Effector memory CD8-positive, alpha-beta T cell (primary cell): Measurements from ENCODE around the gene SNRPF.

ENCODE experiments used
- ATAC-seq: fragments of 150-1000 bp; cut with Tn5 transposase; replicated peaks from 2 replicates; pipeline ENCODE4 v1.10.0; 2021; ENCODE audit warnings: mild to moderate bottlenecking, moderate library complexity
- DNase-seq, 3 experiments: peaks; one replicate each; pipeline ENCODE4 v3.0.0; 2021
- H3K27ac Mint-ChIP-seq, 2 donors: one replicate each; pipeline ENCODE4 v1.8.0; 2022; ENCODE audit warnings: mild to moderate bottlenecking in 2 of 2, mixed read lengths in 2 of 2, moderate library complexity in 2 of 2
- H3K27me3 Mint-ChIP-seq, 2 donors: one replicate each; pipeline ENCODE4 v1.8.0; 2022; ENCODE audit warnings: mixed read lengths in 2 of 2
- H3K36me3 Mint-ChIP-seq: one replicate; pipeline ENCODE4 v1.8.0; 2022; ENCODE audit warnings: mild to moderate bottlenecking, moderate library complexity, mixed read lengths; ENCODE audit not compliant: insufficient read depth
- H3K4me1 Mint-ChIP-seq, 2 donors: one replicate each; pipeline ENCODE4 v1.8.0; 2022; ENCODE audit warnings: low read depth in 2 of 2, mixed read lengths in 2 of 2
- H3K4me3 Mint-ChIP-seq, 2 donors: one replicate each; pipeline ENCODE4 v1.8.0; 2022; ENCODE audit warnings: mild to moderate bottlenecking in 2 of 2, mixed read lengths in 2 of 2, moderate library complexity in 2 of 2
- H3K9me3 Mint-ChIP-seq, 2 donors: one replicate each; pipeline ENCODE4 v1.8.0; 2022; ENCODE audit warnings: mixed read lengths in 2 of 2

SNRPF gene

GRCh38 chr12:95877622-95878021 lies 18.9 kb downstream of the SNRPF start:
- DNase-seq (no peak), ATAC-seq (no peak)
- no peaks in the 10 kb centered on the region for H3K27me3 Mint-ChIP-seq
- no peaks in the 10 kb centered on the region for H3K4me1 Mint-ChIP-seq
- H3K27ac Mint-ChIP-seq = no peak overlapping the region
- H3K9me3 Mint-ChIP-seq = no peaks in the 10 kb centered on the region
- no peak overlapping the region for H3K4me3 Mint-ChIP-seq
- H3K36me3 Mint-ChIP-seq = no peaks in the 10 kb centered on the region

GRCh38 chr12:95880895-95881294 lies 22.1 kb downstream of the SNRPF start:
- Mint-ChIP-seq H3K4me3 (no peak overlapping the region), H3K27me3 (no peaks in the 10 kb centered on the region), H3K4me1 (no peaks in the 10 kb centered on the region), H3K36me3 (no peaks in the 10 kb centered on the region), H3K27ac (no peak overlapping the region), H3K9me3 (no peaks in the 10 kb centered on the region)
- no peak for DNase-seq
- ATAC-seq = no peak

GRCh38 chr12:95881331-95881955 lies 22.7 kb downstream of the SNRPF start:
- DNase-seq (no peak), ATAC-seq (no peak)
- Mint-ChIP-seq H3K27me3 (peaks cover 0 to 5% of the 10 kb centered on the region in 2 donors), H3K9me3 (no peaks in the 10 kb centered on the region), H3K4me3 (no peak overlapping the region), H3K36me3 (no peaks in the 10 kb centered on the region), H3K27ac (no peak overlapping the region), H3K4me1 (no peaks in the 10 kb centered on the region)

GRCh38 chr12:95882080-95882479 lies 23.3 kb downstream of the SNRPF start:
- Mint-ChIP-seq H3K36me3 (no peaks in the 10 kb centered on the region), H3K27ac (no peak overlapping the region), H3K4me1 (no peaks in the 10 kb centered on the region), H3K4me3 (no peak overlapping the region), H3K9me3 (no peaks in the 10 kb centered on the region), H3K27me3 (peaks cover 0 to 5% of the 10 kb centered on the region in 2 donors)
- DNase-seq (no peak), ATAC-seq (no peak)

GRCh38 chr12:95882873-95883272 lies 24.1 kb downstream of the SNRPF start:
- ATAC-seq (no peak), DNase-seq (no peak)
- no peak overlapping the region for H3K27ac Mint-ChIP-seq
- H3K4me3 Mint-ChIP-seq = no peak overlapping the region
- H3K36me3 Mint-ChIP-seq = no peaks in the 10 kb centered on the region
- no peaks in the 10 kb centered on the region for H3K4me1 Mint-ChIP-seq
- H3K27me3 Mint-ChIP-seq = peaks cover 0 to 5% of the 10 kb centered on the region in 2 donors
- no peaks in the 10 kb centered on the region for H3K9me3 Mint-ChIP-seq

- Mint-ChIP-seq H3K9me3 (no peaks in the 10 kb centered on the region), H3K27ac (no peak overlapping the region), H3K4me1 (no peaks in the 10 kb centered on the region), H3K27me3 (peaks cover 0 to 10% of the 10 kb centered on the region in 2 donors), H3K36me3 (no peaks in the 10 kb centered on the region), H3K4me3 (no peak overlapping the region)
- no peak for DNase-seq
- ATAC-seq = no peak
These were observed 26.2 kb downstream of the SNRPF start for GRCh38 chr12:95884998-95885397.

GRCh38 chr12:95887311-95887710 lies 28.6 kb downstream of the SNRPF start:
- no peak overlapping the region for H3K27ac Mint-ChIP-seq
- H3K9me3 Mint-ChIP-seq = no peaks in the 10 kb centered on the region
- H3K4me1 Mint-ChIP-seq = no peaks in the 10 kb centered on the region
- H3K27me3 Mint-ChIP-seq = peaks cover 7 to 10% of the 10 kb centered on the region in 2 donors
- H3K4me3 Mint-ChIP-seq = no peak overlapping the region
- DNase-seq = no peak
- H3K36me3 Mint-ChIP-seq = peaks cover 4% of the 10 kb centered on the region
- no peak for ATAC-seq

GRCh38 chr12:95890958-95891357 lies 32.2 kb downstream of the SNRPF start:
- Mint-ChIP-seq H3K27me3 (peaks cover 26 to 32% of the 10 kb centered on the region in 2 donors), H3K27ac (no peak overlapping the region), H3K9me3 (no peaks in the 10 kb centered on the region), H3K4me3 (no peak overlapping the region), H3K36me3 (peaks cover 7% of the 10 kb centered on the region), H3K4me1 (no peaks in the 10 kb centered on the region)
- ATAC-seq (no peak), DNase-seq (no peak)

GRCh38 chr12:95896846-95897245 lies 38.1 kb downstream of the SNRPF start:
- Mint-ChIP-seq H3K27ac (no peak overlapping the region), H3K27me3 (peaks cover 39 to 40% of the 10 kb centered on the region in 2 donors)

GRCh38 chr12:95898081-95898480 lies 39.3 kb downstream of the SNRPF start:
- Mint-ChIP-seq H3K27me3 (peaks cover 38 to 41% of the 10 kb centered on the region in 2 donors), H3K36me3 (peaks cover 3% of the 10 kb centered on the region), H3K4me1 (peaks cover 0 to 3% of the 10 kb centered on the region in 2 donors), H3K4me3 (no peak overlapping the region), H3K27ac (no peak overlapping the region), H3K9me3 (no peaks in the 10 kb centered on the region)
- DNase-seq = no peak
- ATAC-seq = no peak

More at GRCh38 chr12:95896846-95897245, 38.1 kb downstream of the SNRPF start:
- ATAC-seq = no peak
- no peaks in the 10 kb centered on the region for H3K9me3 Mint-ChIP-seq
- H3K4me1 Mint-ChIP-seq = peaks cover 0 to 3% of the 10 kb centered on the region in 2 donors
- H3K36me3 Mint-ChIP-seq = peaks cover 6% of the 10 kb centered on the region
- DNase-seq = no peak
- H3K4me3 Mint-ChIP-seq = no peak overlapping the region

GRCh38 chr12:95908573-95908972 lies 49.8 kb downstream of the SNRPF start:
- Mint-ChIP-seq H3K27ac (no peak overlapping the region), H3K4me1 (no peaks in the 10 kb centered on the region), H3K9me3 (no peaks in the 10 kb centered on the region), H3K27me3 (peaks cover 22 to 32% of the 10 kb centered on the region in 2 donors), H3K36me3 (no peaks in the 10 kb centered on the region), H3K4me3 (no peak overlapping the region)
- ATAC-seq (no peak), DNase-seq (no peak)

- no peaks in the 10 kb centered on the region for H3K36me3 Mint-ChIP-seq
- H3K4me1 Mint-ChIP-seq = no peaks in the 10 kb centered on the region
- no peak overlapping the region for H3K4me3 Mint-ChIP-seq
- H3K27ac Mint-ChIP-seq = no peak overlapping the region
- H3K27me3 Mint-ChIP-seq = peaks cover 14 to 25% of the 10 kb centered on the region in 2 donors
- H3K9me3 Mint-ChIP-seq = no peaks in the 10 kb centered on the region
- no peak for DNase-seq
- no peak for ATAC-seq
These were observed 51.1 kb downstream of the SNRPF start for GRCh38 chr12:95909871-95910270.
